SK-N-SH (cell line): ENCODE measurements around the gene ZBTB34. TPM values are rescaled to one million over a fixed set of nuclear protein-coding genes. Genes with fewer than 3 reads are reported as not detected.
A peak's percentile ranks its signal among the peaks of the same experiment; 100 is the strongest.

Experiments used
- CTCF ChIA-PET: fragments of 300-600, 350-600 bp; formaldehyde crosslinking; extraction: SDS; loops from one replicate; lab custom pipeline; 2021; lab: Yijun Ruan, JAX
- POLR2A ChIA-PET: fragments of 350-600 bp; sonication (Branson Sonifier 250); formaldehyde crosslinking; extraction: SDS; loops from one replicate; lab custom pipeline; 2020; ENCODE audit warnings: antibody characterized with exemption, inconsistent platforms; lab: Yijun Ruan, JAX
- DNase-seq: peaks from one replicate; pipeline ENCODE4 v3.0.0; 2012
- H2AFZ ChIP-seq: fragments of 200-600 bp; sonication (generic); 2 replicates; pipeline ENCODE4 v1.8.1; 2016; ENCODE audit warnings: antibody characterized with exemption, mild to moderate bottlenecking, low read depth
- H3F3A ChIP-seq: fragments of 200-600 bp; sonication (generic); replicated peaks from 2 replicates; pipeline ENCODE3; 2016; ENCODE audit warnings: antibody characterized with exemption, mild to moderate bottlenecking; ENCODE audit not compliant: insufficient read depth
- H3K27ac ChIP-seq, 2 experiments: fragments of 200-500 bp in 1 of 2; fragments of 200-600 bp in 1 of 2; sonication (Bioruptor generic) in 1 of 2; sonication (generic), shearing (Covaris generic) in 1 of 2; 2 replicates each; pipeline versions ENCODE4 v1.5.1 to v1.6.1; 2014 to 2016; ENCODE audit warnings: low read depth in 2 of 2, inconsistent platforms in 1 of 2, low read length in 1 of 2, mild to moderate bottlenecking in 1 of 2, mixed read lengths in 1 of 2
- H3K27me3 ChIP-seq: fragments of 200-600 bp; sonication (generic), shearing (Covaris generic); 2 replicates; pipeline ENCODE4 v1.6.1; 2016; ENCODE audit warnings: mixed run types; ENCODE audit not compliant: insufficient read depth
- H3K36me3 ChIP-seq, 2 experiments: fragments of 200-500 bp in 1 of 2; fragments of 200-600 bp in 1 of 2; sonication (Bioruptor generic) in 1 of 2; sonication (generic) in 1 of 2; replicated peaks in 1 of 2; 2 replicates each; pipeline versions ENCODE3 to v1.5.1; 2014 to 2016; ENCODE audit warnings: low read length in 1 of 2, mild to moderate bottlenecking in 1 of 2; ENCODE audit not compliant: insufficient read depth in 2 of 2, control insufficient read depth in 1 of 2
- H3K4me1 ChIP-seq, 2 experiments: fragments of 200-500 bp in 1 of 2; fragments of 200-600 bp in 1 of 2; sonication (Bioruptor generic) in 1 of 2; sonication (generic), shearing (Covaris generic) in 1 of 2; 2 replicates each; pipeline versions ENCODE4 v1.5.1 to v1.6.1; 2014 to 2016; ENCODE audit warnings: low read depth in 1 of 2, low read length in 1 of 2, mixed run types in 1 of 2; ENCODE audit not compliant: insufficient read depth in 2 of 2, control insufficient read depth in 1 of 2
- H3K4me2 ChIP-seq: fragments of 200-600 bp; sonication (generic), shearing (Covaris generic); 2 replicates; pipeline ENCODE4 v1.6.1; 2017; ENCODE audit warnings: mixed run types
- H3K4me3 ChIP-seq, 2 experiments: fragments of 200-500 bp in 1 of 2; fragments of 200-600 bp in 1 of 2; sonication (Bioruptor generic) in 1 of 2; sonication (generic), shearing (Covaris generic) in 1 of 2; 2 replicates each; pipeline versions ENCODE4 v1.5.1 to v1.8.1; 2014 to 2016; ENCODE audit warnings: low read depth in 2 of 2, inconsistent platforms in 1 of 2, low read length in 1 of 2, mild to moderate bottlenecking in 1 of 2, mixed read lengths in 1 of 2, moderate library complexity in 1 of 2
- H3K79me2 ChIP-seq: fragments of 200-600 bp; sonication (generic); 2 replicates; pipeline ENCODE4 v1.8.1; 2017; ENCODE audit warnings: mild to moderate bottlenecking; ENCODE audit not compliant: insufficient read depth
- H3K9ac ChIP-seq: fragments of 200-600 bp; sonication (generic); 2 replicates; pipeline ENCODE4 v1.6.1; 2017; ENCODE audit warnings: mixed run types
- H3K9me2 ChIP-seq: fragments of 200-600 bp; sonication (generic); 2 replicates; pipeline ENCODE4 v1.6.1; 2017; ENCODE audit warnings: mixed run types
- H3K9me3 ChIP-seq: fragments of 200-600 bp; sonication (generic); 2 replicates; pipeline ENCODE4 v1.6.1; 2017; ENCODE audit warnings: mixed run types, mild to moderate bottlenecking, moderate library complexity
- H4K20me1 ChIP-seq: fragments of 200-600 bp; sonication (generic); 2 replicates; pipeline ENCODE4 v1.6.1; 2017; ENCODE audit warnings: mild to moderate bottlenecking, mixed run types; ENCODE audit not compliant: insufficient read depth
- CTCF ChIP-seq: fragments of 200-600 bp; sonication (generic); IDR thresholded peaks from 2 replicates; pipeline ENCODE4 v1.6.1; 2017; ENCODE audit warnings: antibody characterized with exemption, mild to moderate bottlenecking, moderate library complexity
- EP300 ChIP-seq, 2 experiments: IDR thresholded peaks; 2 replicates each; pipeline versions ENCODE4 v1.4.0 to v1.6.1; 2012; ENCODE audit warnings: borderline replicate concordance in 1 of 2, low read depth in 1 of 2, low read length in 1 of 2
- EZH2phosphoT487 ChIP-seq: fragments of 200-600 bp; sonication (generic); IDR thresholded peaks from 2 replicates; pipeline ENCODE4 v1.6.1; 2017; ENCODE audit warnings: low read depth, mixed run types, mild to moderate bottlenecking, antibody characterized with exemption, moderate library complexity, borderline replicate concordance
- FOSL2 ChIP-seq: IDR thresholded peaks from 2 replicates; pipeline ENCODE4 v1.4.0; 2012; ENCODE audit warnings: low read depth, mild to moderate bottlenecking, moderate library complexity, borderline replicate concordance
- FOXJ3 ChIP-seq: sonication (generic); formaldehyde crosslinking; IDR thresholded peaks from 2 replicates; pipeline ENCODE4 v1.5.1; 2020; ENCODE audit warnings: mild to moderate bottlenecking, missing genetic modification reagents
- GATA2 ChIP-seq: sonication (generic); formaldehyde crosslinking; IDR thresholded peaks from 2 replicates; pipeline ENCODE4 v1.5.0; 2020; ENCODE audit warnings: mild to moderate bottlenecking, missing genetic modification reagents
- MEF2A ChIP-seq: IDR thresholded peaks from 2 replicates; pipeline ENCODE4 v1.4.0; 2012; ENCODE audit warnings: low read depth, borderline replicate concordance
- MXI1 ChIP-seq: IDR thresholded peaks from 2 replicates; pipeline ENCODE4 v1.6.1; 2012; ENCODE audit warnings: mild to moderate bottlenecking, low read depth, low read length, improper control_type of control experiment
- RAD21 ChIP-seq: IDR thresholded peaks from 2 replicates; pipeline ENCODE4 v1.6.1; 2012; ENCODE audit warnings: mild to moderate bottlenecking, low read length
- REST ChIP-seq: IDR thresholded peaks from 2 replicates; pipeline ENCODE4 v1.6.1; 2012; ENCODE audit warnings: mild to moderate bottlenecking, low read depth, low read length, moderate library complexity
- TCF12 ChIP-seq: IDR thresholded peaks from 2 replicates; pipeline ENCODE4 v1.4.0; 2012
- ZBTB33 ChIP-seq: IDR thresholded peaks from 2 replicates; pipeline ENCODE4 v1.4.0; 2012; ENCODE audit warnings: low read depth, borderline replicate concordance
- WGBS: methylation state at CpG from one replicate; pipeline ENCODE4 v1.1.6; 2017; ENCODE audit warnings: low lambda C conversion rate; 5-methylcytosine and 5-hydroxymethylcytosine counted together
- polyA plus RNA-seq, 3 experiments: library from polyadenylated mRNA; depleted of rRNA; stranded (reverse); fragments of >200 nt; gene quantifications; 2 replicates each; pipeline ENCODE4 v1.2.3, GENCODE V29; 2012

Gene ZBTB34
- polyA plus RNA-seq, 1 of the 3 experiments (the other 2 are of a cell fraction): 2.9 TPM

- H3K79me2 ChIP-seq: no peaks in the 10 kb centered on the region
- no peak overlapping the region for H3K9ac ChIP-seq
- no peak for DNase-seq
- H3K27ac ChIP-seq: no peak overlapping the region
- no peaks in the 10 kb centered on the region; a peak in 1 of 4 replicates for H3K4me1 ChIP-seq
- TF ChIP-seq RAD21 (peak; percentile 42), CTCF (peak; percentile 44), MXI1 (no peak)
- H4K20me1 ChIP-seq: no peaks in the 10 kb centered on the region
- no peaks in the 10 kb centered on the region for H3K36me3 ChIP-seq
- H3K9me2 ChIP-seq: no peaks in the 10 kb centered on the region
- ChIA-PET POLR2A (no interaction called here), CTCF (interaction anchor here (0.6 to 1.0 kb wide), 6 partner anchors 11 to 322 kb away, joined by 3 to 4 read pairs (median 3); no protein-coding TSS in a partner anchor)
- H3F3A ChIP-seq: no peaks in the 10 kb centered on the region
- no peaks in the 10 kb centered on the region for H3K9me3 ChIP-seq
- WGBS: 46% methylated on average over 5 of the region's 5 CpGs
- no peaks in the 10 kb centered on the region for H3K27me3 ChIP-seq
- H2AFZ ChIP-seq: no peak overlapping the region
- H3K4me2 ChIP-seq: no peak overlapping the region
- H3K4me3 ChIP-seq: no peak overlapping the region
Measured at GRCh38 chr9:126893079-126893478, 32.6 kb downstream of the ZBTB34 start.

- no peak overlapping the region for H3K4me2 ChIP-seq
- no peaks in the 10 kb centered on the region for H3K9me2 ChIP-seq
- POLR2A ChIA-PET: no interaction called here
- WGBS: 63% methylated on average over 4 of the region's 4 CpGs
- H3K79me2 ChIP-seq: no peaks in the 10 kb centered on the region
- DNase-seq: no peak
- no peaks in the 10 kb centered on the region for H4K20me1 ChIP-seq
- no peaks in the 10 kb centered on the region for H3K9me3 ChIP-seq
- H3K27ac ChIP-seq: no peak overlapping the region
- H2AFZ ChIP-seq: no peak overlapping the region
- no peaks in the 10 kb centered on the region; a peak in 1 of 4 replicates for H3K4me1 ChIP-seq
- no peak overlapping the region for H3K9ac ChIP-seq
- CTCF ChIA-PET: interaction anchor here (0.6 to 1.0 kb wide), 2 partner anchors 16 to 321 kb away, joined by 3 read pairs; no protein-coding TSS in a partner anchor
- no peaks in the 10 kb centered on the region for H3F3A ChIP-seq
- no peaks in the 10 kb centered on the region for H3K27me3 ChIP-seq
- no peaks in the 10 kb centered on the region for H3K36me3 ChIP-seq
- H3K4me3 ChIP-seq: no peak overlapping the region
- TF ChIP-seq REST (no peak), MEF2A (no peak), FOSL2 (no peak), FOXJ3 (no peak), GATA2 (CRISPR knock-in tag) (no peak), TCF12 (no peak), EZH2phosphoT487 (no peak), ZBTB33 (no peak), EP300 (IDR thresholded peaks at IDR 0.05; ENCODE audit: borderline replicate concordance in 1 of 2, low read depth in 1 of 2, low read length in 1 of 2) (no peak)
Measured at GRCh38 chr9:126894052-126894603, 33.7 kb downstream of the ZBTB34 start.
